Measurements from ENCODE around the gene KCNQ1. TPM values are rescaled to one million over a fixed set of nuclear protein-coding genes. Genes with fewer than 3 reads are reported as not detected.

KCNQ1 gene
- polyA plus RNA-seq, 1 of the 3 experiments (the other 2 are of a cell fraction) = 0.05 TPM

- Histone ChIP-seq H3K9ac (no peak overlapping the region), H3K9me2 (no peaks in the 10 kb centered on the region), H3F3A (replicated peaks; ENCODE audit: insufficient read depth) (no peaks in the 10 kb centered on the region), H3K4me3 (ENCODE audit: low read depth in 2 of 2, low read length in 1 of 2) (no peak overlapping the region), H3K4me2 (no peak overlapping the region), H3K27me3 (ENCODE audit: insufficient read depth) (no peaks in the 10 kb centered on the region), H4K20me1 (ENCODE audit: insufficient read depth) (no peaks in the 10 kb centered on the region), H3K79me2 (ENCODE audit: insufficient read depth) (no peaks in the 10 kb centered on the region), H3K9me3 (no peaks in the 10 kb centered on the region), H2AFZ (ENCODE audit: low read depth) (no peak overlapping the region), H3K27ac (ENCODE audit: low read depth in 2 of 2, low read length in 1 of 2) (no peak overlapping the region), H3K4me1 (ENCODE audit: control insufficient read depth in 1 of 2, insufficient read depth in 2 of 2, low read depth in 1 of 2, low read length in 1 of 2) (peaks cover 0 to 37% of the 10 kb centered on the region in 2 experiments; a peak in 1 of 4 replicates), H3K36me3 (replicated peaks in 1 of 2; ENCODE audit: control insufficient read depth in 1 of 2, insufficient read depth in 2 of 2, low read length in 1 of 2) (no peaks in the 10 kb centered on the region)
- CTCF ChIA-PET = interaction anchor here (1.5 kb wide), 1 partner anchor 144 kb away, joined by 3 read pairs; no protein-coding TSS in a partner anchor
- DNase-seq = no peak
- POLR2A ChIA-PET = no interaction called here
- TF ChIP-seq MAX (IDR thresholded peaks at IDR 0.05; ENCODE audit: low read depth) (no peak), USF2 (IDR thresholded peaks at IDR 0.05; ENCODE audit: borderline replicate concordance, low read depth, low read length) (no peak), EZH2phosphoT487 (IDR thresholded peaks at IDR 0.05; ENCODE audit: borderline replicate concordance, low read depth) (no peak), USF1 (IDR thresholded peaks at IDR 0.05; ENCODE audit: borderline replicate concordance, low read depth) (no peak), NFIC (IDR thresholded peaks at IDR 0.05; ENCODE audit: borderline replicate concordance) (no peak)
- WGBS (ENCODE audit: low lambda C conversion rate) = 82% methylated on average over 2 of the region's 5 CpGs
These were observed 297.4 kb downstream of the KCNQ1 start for GRCh38 chr11:2742201-2742600.

- Histone ChIP-seq H3K36me3 (replicated peaks in 1 of 2; ENCODE audit: control insufficient read depth in 1 of 2, insufficient read depth in 2 of 2, low read length in 1 of 2) (no peaks in the 10 kb centered on the region), H3K9ac (no peak overlapping the region), H3K79me2 (ENCODE audit: insufficient read depth) (no peaks in the 10 kb centered on the region), H3K4me2 (no peak overlapping the region), H3K9me2 (no peaks in the 10 kb centered on the region), H3K27ac (ENCODE audit: low read depth in 2 of 2, low read length in 1 of 2) (no peak overlapping the region), H3K4me3 (ENCODE audit: low read depth in 2 of 2, low read length in 1 of 2) (no peak overlapping the region), H4K20me1 (ENCODE audit: insufficient read depth) (no peaks in the 10 kb centered on the region), H3K4me1 (ENCODE audit: control insufficient read depth in 1 of 2, insufficient read depth in 2 of 2, low read depth in 1 of 2, low read length in 1 of 2) (peaks cover 0 to 37% of the 10 kb centered on the region in 2 experiments; a peak in 1 of 4 replicates), H3K9me3 (no peaks in the 10 kb centered on the region), H3K27me3 (ENCODE audit: insufficient read depth) (no peaks in the 10 kb centered on the region), H3F3A (replicated peaks; ENCODE audit: insufficient read depth) (no peaks in the 10 kb centered on the region), H2AFZ (ENCODE audit: low read depth) (no peak overlapping the region)
- CTCF ChIA-PET = interaction anchor here (0.6 to 1.5 kb wide), 2 partner anchors 144 to 210 kb away, joined by 3 read pairs; no protein-coding TSS in a partner anchor
- POLR2A ChIA-PET = no interaction called here
- 55% methylated on average over 6 of the region's 20 CpGs for WGBS (ENCODE audit: low lambda C conversion rate)
- no peak for DNase-seq
- TF ChIP-seq FOXM1 (IDR thresholded peaks at IDR 0.05; ENCODE audit: low read depth) (no peak), CHD2 (IDR thresholded peaks at IDR 0.05; ENCODE audit: low read length, partially characterized antibody) (no peak), RAD21 (IDR thresholded peaks at IDR 0.05; ENCODE audit: low read length) (no peak), MXI1 (IDR thresholded peaks at IDR 0.05; ENCODE audit: low read depth, low read length) (no peak), MAX (IDR thresholded peaks at IDR 0.05; ENCODE audit: low read depth) (no peak), NFIC (IDR thresholded peaks at IDR 0.05; ENCODE audit: borderline replicate concordance) (no peak), SIN3A (IDR thresholded peaks at IDR 0.05; ENCODE audit: borderline replicate concordance, low read depth, low read length) (no peak), PBX3 (IDR thresholded peaks at IDR 0.05) (no peak), CTCF (IDR thresholded peaks at IDR 0.05) (no peak), TEAD4 (IDR thresholded peaks at IDR 0.05; ENCODE audit: borderline replicate concordance, insufficient read depth) (no peak), RCOR1 (IDR thresholded peaks at IDR 0.05; ENCODE audit: low read length) (no peak), YY1 (IDR thresholded peaks at IDR 0.05; ENCODE audit: low read depth) (no peak), ELF1 (IDR thresholded peaks at IDR 0.05) (no peak), USF1 (IDR thresholded peaks at IDR 0.05; ENCODE audit: borderline replicate concordance, low read depth) (no peak), EZH2phosphoT487 (IDR thresholded peaks at IDR 0.05; ENCODE audit: borderline replicate concordance, low read depth) (no peak), IRF3 (IDR thresholded peaks at IDR 0.05; ENCODE audit: low read depth, low read length) (no peak), JUND (IDR thresholded peaks at IDR 0.05) (no peak)
These were observed 298.0 kb downstream of the KCNQ1 start for GRCh38 chr11:2742611-2743426.

All from SK-N-SH (cell line).